Calu3 (cell line): ENCODE measurements around the gene SAMD4A. TPM values are rescaled to one million over a fixed set of nuclear protein-coding genes. Genes with fewer than 3 reads are reported as not detected.

Source experiments
- BruUV-seq: library from RNA; stranded (reverse); fragments of 400-500 nt; replicated peaks from 2 replicates; lab custom pipeline; 2021; lab: Mats Ljungman, UMichigan
- CTCF ChIA-PET: fragments of 300-600 bp; sonication (Branson Sonifier 250); formaldehyde crosslinking; loops from one replicate; lab custom pipeline; 2022; ENCODE audit warnings: antibody characterized with exemption; lab: Charles Lee
- DNase-seq: peaks from one replicate; pipeline ENCODE4 v3.0.0; 2022
- H3K27ac Mint-ChIP-seq: one replicate; pipeline ENCODE4 v1.8.0; 2022; ENCODE audit warnings: mixed read lengths; ENCODE audit not compliant: unreplicated experiment
- H3K27me3 Mint-ChIP-seq: one replicate; pipeline ENCODE4 v1.8.0; 2022; ENCODE audit warnings: mixed read lengths; ENCODE audit not compliant: unreplicated experiment
- H3K36me3 Mint-ChIP-seq: one replicate; pipeline ENCODE4 v1.8.0; 2022; ENCODE audit warnings: mild to moderate bottlenecking, moderate library complexity, mixed read lengths; ENCODE audit not compliant: insufficient read depth, unreplicated experiment
- H3K4me1 Mint-ChIP-seq: one replicate; pipeline ENCODE4 v1.8.0; 2022; ENCODE audit warnings: mild to moderate bottlenecking, low read depth, mixed read lengths; ENCODE audit not compliant: unreplicated experiment
- H3K4me3 Mint-ChIP-seq: one replicate; pipeline ENCODE4 v1.8.0; 2022; ENCODE audit warnings: mild to moderate bottlenecking, low read depth, moderate library complexity, mixed read lengths; ENCODE audit not compliant: unreplicated experiment
- H3K9me3 Mint-ChIP-seq: one replicate; pipeline ENCODE4 v1.8.0; 2022; ENCODE audit warnings: low read depth, mixed read lengths; ENCODE audit not compliant: unreplicated experiment
- intact Hi-C: fragments of 100-400 bp; cut with micrococcal nuclease; formaldehyde crosslinking; loops from one replicate; pipeline ENCODE4 v1.10.0; 2022; ENCODE audit not compliant: unreplicated experiment
- total RNA-seq: library from RNA; stranded (reverse); gene quantifications from 2 replicates; pipeline ENCODE4 v1.2.3, GENCODE V29; 2022
- TF ChIP-seq, protein P1 (sequence below): fragments of 200-600 bp; IDR thresholded peaks from one replicate; pipeline ENCODE4 v1.8.0; 2022; ENCODE audit warnings: antibody characterized with exemption; ENCODE audit not compliant: unreplicated experiment

Gene SAMD4A
- total RNA-seq, 1 experiment from 2014 or later: 14.4 TPM

- CTCF ChIA-PET: interaction anchor here (0.9 kb wide), 1 partner anchor 161 kb away, joined by 4 read pairs; no protein-coding TSS in a partner anchor
- no peak for DNase-seq
- no peaks in the 10 kb centered on the region for H3K36me3 Mint-ChIP-seq
- no peak overlapping the region for H3K4me3 Mint-ChIP-seq
- TF ChIP-seq, protein P1, sequence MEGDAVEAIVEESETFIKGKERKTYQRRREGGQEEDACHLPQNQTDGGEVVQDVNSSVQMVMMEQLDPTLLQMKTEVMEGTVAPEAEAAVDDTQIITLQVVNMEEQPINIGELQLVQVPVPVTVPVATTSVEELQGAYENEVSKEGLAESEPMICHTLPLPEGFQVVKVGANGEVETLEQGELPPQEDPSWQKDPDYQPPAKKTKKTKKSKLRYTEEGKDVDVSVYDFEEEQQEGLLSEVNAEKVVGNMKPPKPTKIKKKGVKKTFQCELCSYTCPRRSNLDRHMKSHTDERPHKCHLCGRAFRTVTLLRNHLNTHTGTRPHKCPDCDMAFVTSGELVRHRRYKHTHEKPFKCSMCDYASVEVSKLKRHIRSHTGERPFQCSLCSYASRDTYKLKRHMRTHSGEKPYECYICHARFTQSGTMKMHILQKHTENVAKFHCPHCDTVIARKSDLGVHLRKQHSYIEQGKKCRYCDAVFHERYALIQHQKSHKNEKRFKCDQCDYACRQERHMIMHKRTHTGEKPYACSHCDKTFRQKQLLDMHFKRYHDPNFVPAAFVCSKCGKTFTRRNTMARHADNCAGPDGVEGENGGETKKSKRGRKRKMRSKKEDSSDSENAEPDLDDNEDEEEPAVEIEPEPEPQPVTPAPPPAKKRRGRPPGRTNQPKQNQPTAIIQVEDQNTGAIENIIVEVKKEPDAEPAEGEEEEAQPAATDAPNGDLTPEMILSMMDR: no peak
- no peaks in the 10 kb centered on the region for H3K27me3 Mint-ChIP-seq
- H3K27ac Mint-ChIP-seq: no peak overlapping the region
- BruUV-seq: no TSS peak
- no peaks in the 10 kb centered on the region for H3K9me3 Mint-ChIP-seq
- intact Hi-C loops: no loop called here
- H3K4me1 Mint-ChIP-seq: no peaks in the 10 kb centered on the region
Observed at GRCh38 chr14:54724676-54725325, 157.9 kb downstream of the SAMD4A start.

- TF ChIP-seq, protein P1: no peak
- no peaks in the 10 kb centered on the region for H3K27me3 Mint-ChIP-seq
- H3K4me3 Mint-ChIP-seq: no peak overlapping the region
- intact Hi-C loops: no loop called here
- H3K4me1 Mint-ChIP-seq: no peaks in the 10 kb centered on the region
- BruUV-seq: no TSS peak
- DNase-seq: no peak
- CTCF ChIA-PET: no interaction called here
- H3K36me3 Mint-ChIP-seq: no peaks in the 10 kb centered on the region
- H3K27ac Mint-ChIP-seq: no peak overlapping the region
- no peaks in the 10 kb centered on the region for H3K9me3 Mint-ChIP-seq
Observed at GRCh38 chr14:54725998-54726397, 159.1 kb downstream of the SAMD4A start.

GRCh38 chr14:54727929-54728328 is 161.0 kb downstream of the SAMD4A start:
- H3K4me1 Mint-ChIP-seq: no peaks in the 10 kb centered on the region
- intact Hi-C loops: no loop called here
- no peaks in the 10 kb centered on the region for H3K9me3 Mint-ChIP-seq
- no TSS peak for BruUV-seq
- no peak for DNase-seq
- H3K4me3 Mint-ChIP-seq: no peak overlapping the region
- no peaks in the 10 kb centered on the region for H3K27me3 Mint-ChIP-seq
- H3K27ac Mint-ChIP-seq: no peak overlapping the region
- TF ChIP-seq, protein P1: no peak
- CTCF ChIA-PET: no interaction called here
- H3K36me3 Mint-ChIP-seq: no peaks in the 10 kb centered on the region

DNA sequence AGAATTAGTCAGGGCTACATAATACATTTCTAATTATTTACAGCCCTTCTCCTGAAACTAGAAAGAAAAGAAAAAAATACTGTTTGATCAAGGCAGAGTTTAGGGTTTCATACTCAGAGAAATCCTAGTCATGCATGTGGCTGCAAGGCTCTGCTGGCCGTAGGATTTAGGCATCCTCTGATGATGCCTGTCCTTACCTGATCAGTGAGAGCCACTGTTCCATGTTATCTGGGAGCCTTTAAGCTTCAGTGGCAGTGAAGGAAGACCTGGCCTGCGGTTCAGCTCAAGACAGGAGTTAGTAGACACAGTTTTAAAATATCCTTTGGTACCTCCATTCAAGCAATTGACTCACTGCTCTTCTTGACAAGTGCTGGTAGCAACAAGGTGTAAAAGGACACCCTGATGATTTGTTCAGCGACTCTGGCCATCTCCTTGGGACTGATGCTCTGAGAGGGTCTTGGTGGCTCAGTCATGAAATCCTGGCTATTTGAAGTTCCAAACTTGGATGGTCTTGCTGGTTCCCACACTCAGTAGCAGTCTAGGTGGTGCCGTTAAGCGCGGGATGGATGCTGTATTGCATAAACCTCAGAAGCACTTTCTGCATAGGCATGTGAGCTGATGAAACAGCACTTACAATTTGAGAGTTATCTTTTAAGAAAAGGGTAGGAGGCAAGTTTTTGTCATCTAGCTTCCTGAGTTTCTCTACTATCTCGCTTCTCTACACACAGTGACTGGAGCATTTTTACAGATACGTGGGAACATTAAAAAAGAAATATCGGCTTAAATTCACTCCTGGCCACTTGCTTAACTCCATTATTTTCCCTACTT is 162.0 kb downstream of the SAMD4A start:
- no peaks in the 10 kb centered on the region for H3K27me3 Mint-ChIP-seq
- H3K27ac Mint-ChIP-seq: no peak overlapping the region
- BruUV-seq: no TSS peak
- no peaks in the 10 kb centered on the region for H3K9me3 Mint-ChIP-seq
- intact Hi-C loops: no loop called here
- H3K36me3 Mint-ChIP-seq: no peaks in the 10 kb centered on the region
- CTCF ChIA-PET: no interaction called here
- TF ChIP-seq, protein P1: no peak
- DNase-seq: no peak
- H3K4me1 Mint-ChIP-seq: no peaks in the 10 kb centered on the region
- H3K4me3 Mint-ChIP-seq: no peak overlapping the region
